Measurements from ENCODE around the gene GALNT1.

The GALNT1 gene

DNA sequence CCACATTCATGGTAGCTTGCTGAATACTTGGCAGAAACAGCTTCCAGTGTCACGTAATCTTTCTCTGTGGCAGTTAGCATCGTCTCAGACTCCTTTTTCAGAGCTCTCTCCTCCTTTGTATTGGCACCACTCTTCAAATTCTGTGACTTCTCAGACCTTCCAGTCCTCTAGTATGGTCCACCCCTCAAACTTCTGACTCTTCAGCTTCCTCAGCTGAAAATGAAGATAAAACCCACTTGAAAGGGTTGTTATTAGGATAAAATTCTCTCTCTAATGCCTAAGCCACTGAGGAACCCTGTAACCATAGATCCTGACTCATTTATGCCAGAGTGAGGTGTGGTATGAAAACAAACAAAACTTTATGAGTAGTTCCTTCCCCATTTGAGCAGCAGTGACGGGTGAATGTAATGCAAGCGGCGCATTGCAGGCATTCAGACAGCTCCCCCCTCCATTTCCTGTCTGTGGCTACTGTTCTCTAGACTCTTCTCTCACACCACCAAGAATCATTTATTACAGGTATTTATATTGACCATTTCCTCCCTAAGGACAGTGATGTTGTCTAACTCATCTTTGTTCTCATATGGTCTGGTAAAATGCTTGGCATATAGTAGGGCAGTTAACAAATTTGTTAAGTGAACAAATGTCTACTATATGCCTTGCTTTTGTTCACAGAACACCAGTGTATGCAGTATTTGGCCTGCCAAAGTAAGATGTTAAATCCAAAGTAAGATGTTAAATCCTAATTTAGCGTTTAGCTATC, 35.3 kb downstream of the GALNT1 start:
- no peak for DNase-seq (ENCODE audit: low read depth, low spot score)
- no peak overlapping the region for H3K27ac ChIP-seq (ENCODE audit: low read length)
- peaks cover 4% of the 10 kb centered on the region; the same call in 1 of the 2 replicates for H3K4me1 ChIP-seq (ENCODE audit: control insufficient read depth, insufficient read depth, low read length)
- WGBS (ENCODE audit: insufficient coverage, insufficient read length), result no CpG with 5 or more reads among the region's 6 CpGs
- H3K9me3 ChIP-seq (ENCODE audit: control insufficient read depth, insufficient read depth, low read length), result no peaks in the 10 kb centered on the region
- no peak overlapping the region for H3K4me3 ChIP-seq (ENCODE audit: low read length)
- no peaks in the 10 kb centered on the region for H3K36me3 ChIP-seq (ENCODE audit: control insufficient read depth, insufficient read depth, low read length)
- H3K27me3 ChIP-seq (ENCODE audit: control insufficient read depth, insufficient read depth, low read length), result no peaks in the 10 kb centered on the region

GRCh38 chr18:35617865-35618264, 36.3 kb downstream of the GALNT1 start:
- no peaks in the 10 kb centered on the region for H3K9me3 ChIP-seq (ENCODE audit: control insufficient read depth, insufficient read depth, low read length)
- peaks cover 4% of the 10 kb centered on the region; the same call in 1 of the 2 replicates for H3K4me1 ChIP-seq (ENCODE audit: control insufficient read depth, insufficient read depth, low read length)
- no peak for DNase-seq (ENCODE audit: low read depth, low spot score)
- H3K36me3 ChIP-seq (ENCODE audit: control insufficient read depth, insufficient read depth, low read length), result no peaks in the 10 kb centered on the region
- H3K27me3 ChIP-seq (ENCODE audit: control insufficient read depth, insufficient read depth, low read length), result no peaks in the 10 kb centered on the region
- WGBS (ENCODE audit: insufficient coverage, insufficient read length), result 100% methylated on average over 1 of the region's 1 CpG
- H3K27ac ChIP-seq (ENCODE audit: low read length), result no peak overlapping the region
- H3K4me3 ChIP-seq (ENCODE audit: low read length), result no peak overlapping the region

GRCh38 chr18:35618289-35618688, 36.7 kb downstream of the GALNT1 start:
- no peaks in the 10 kb centered on the region for H3K27me3 ChIP-seq (ENCODE audit: control insufficient read depth, insufficient read depth, low read length)
- H3K4me1 ChIP-seq (ENCODE audit: control insufficient read depth, insufficient read depth, low read length), result peaks cover 4% of the 10 kb centered on the region; the same call in 1 of the 2 replicates
- no peak overlapping the region for H3K27ac ChIP-seq (ENCODE audit: low read length)
- H3K4me3 ChIP-seq (ENCODE audit: low read length), result no peak overlapping the region
- H3K36me3 ChIP-seq (ENCODE audit: control insufficient read depth, insufficient read depth, low read length), result no peaks in the 10 kb centered on the region
- no peak for DNase-seq (ENCODE audit: low read depth, low spot score)
- H3K9me3 ChIP-seq (ENCODE audit: control insufficient read depth, insufficient read depth, low read length), result no peaks in the 10 kb centered on the region

DNA sequence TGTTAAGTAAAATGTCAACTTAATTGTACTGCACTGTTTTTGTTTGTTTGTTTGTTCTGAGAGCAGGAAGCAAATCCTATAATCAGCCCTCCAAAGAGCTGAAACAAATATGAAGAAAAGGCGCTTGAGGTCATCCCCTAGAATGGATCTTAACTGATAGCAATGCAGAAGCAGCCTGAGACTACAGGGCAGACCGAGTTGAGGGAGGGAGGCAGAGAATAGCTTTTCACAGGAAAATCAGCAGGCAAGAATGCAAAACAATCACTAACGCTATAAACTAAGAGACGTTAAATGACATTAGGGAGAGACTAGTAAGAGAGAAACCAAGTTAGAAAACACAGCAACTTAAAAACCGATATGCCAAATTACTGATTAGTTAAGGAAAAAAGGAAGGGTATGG, 37.2 kb downstream of the GALNT1 start:
- Histone ChIP-seq H3K9me3 (ENCODE audit: control insufficient read depth, insufficient read depth, low read length) (no peaks in the 10 kb centered on the region), H3K36me3 (ENCODE audit: control insufficient read depth, insufficient read depth, low read length) (no peaks in the 10 kb centered on the region), H3K4me1 (ENCODE audit: control insufficient read depth, insufficient read depth, low read length) (peaks cover 4% of the 10 kb centered on the region; the same call in 1 of the 2 replicates), H3K27ac (ENCODE audit: low read length) (no peak overlapping the region), H3K27me3 (ENCODE audit: control insufficient read depth, insufficient read depth, low read length) (no peaks in the 10 kb centered on the region), H3K4me3 (ENCODE audit: low read length) (no peak overlapping the region)
- DNase-seq (ENCODE audit: low read depth, low spot score), result no peak
- no CpG with 5 or more reads among the region's 5 CpGs for WGBS (ENCODE audit: insufficient coverage, insufficient read length)

DNA sequence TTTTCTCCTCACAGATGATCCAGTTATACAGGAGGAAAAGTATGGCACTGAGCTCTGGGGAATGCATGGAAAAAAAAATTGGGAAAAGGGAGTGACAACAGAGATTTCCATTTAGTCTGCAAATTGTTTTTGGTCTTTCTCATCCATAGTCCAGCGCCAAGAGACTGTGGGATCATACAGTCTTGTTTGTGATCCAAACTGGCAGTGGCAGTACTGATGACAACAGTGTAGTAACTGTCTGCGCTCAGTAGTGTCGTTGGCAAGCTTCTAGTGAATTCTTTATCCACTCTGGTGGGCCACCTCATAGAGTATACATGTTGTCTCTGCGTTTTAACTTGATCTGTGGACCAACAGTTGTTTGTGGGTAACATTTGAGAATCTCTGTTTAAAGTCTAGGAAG, 37.9 kb downstream of the GALNT1 start:
- no CpG with 5 or more reads among the region's 4 CpGs for WGBS (ENCODE audit: insufficient coverage, insufficient read length)
- Histone ChIP-seq H3K4me3 (ENCODE audit: low read length) (no peak overlapping the region), H3K36me3 (ENCODE audit: control insufficient read depth, insufficient read depth, low read length) (no peaks in the 10 kb centered on the region), H3K27ac (ENCODE audit: low read length) (no peak overlapping the region), H3K4me1 (ENCODE audit: control insufficient read depth, insufficient read depth, low read length) (peaks cover 4% of the 10 kb centered on the region; the same call in 1 of the 2 replicates), H3K9me3 (ENCODE audit: control insufficient read depth, insufficient read depth, low read length) (no peaks in the 10 kb centered on the region), H3K27me3 (ENCODE audit: control insufficient read depth, insufficient read depth, low read length) (no peaks in the 10 kb centered on the region)
- DNase-seq (ENCODE audit: low read depth, low spot score), result no peak

- Histone ChIP-seq H3K36me3 (ENCODE audit: control insufficient read depth, insufficient read depth, low read length) (no peaks in the 10 kb centered on the region), H3K4me1 (ENCODE audit: control insufficient read depth, insufficient read depth, low read length) (peaks cover 4% of the 10 kb centered on the region; the same call in 1 of the 2 replicates), H3K4me3 (ENCODE audit: low read length) (no peak overlapping the region), H3K27ac (ENCODE audit: low read length) (no peak overlapping the region), H3K27me3 (ENCODE audit: control insufficient read depth, insufficient read depth, low read length) (no peaks in the 10 kb centered on the region), H3K9me3 (ENCODE audit: control insufficient read depth, insufficient read depth, low read length) (no peaks in the 10 kb centered on the region)
- DNase-seq (ENCODE audit: low read depth, low spot score), result no peak
- WGBS (ENCODE audit: insufficient coverage, insufficient read length), result no CpG with 5 or more reads among the region's 4 CpGs
These were observed 38.4 kb downstream of the GALNT1 start for GRCh38 chr18:35619941-35620340.

DNA sequence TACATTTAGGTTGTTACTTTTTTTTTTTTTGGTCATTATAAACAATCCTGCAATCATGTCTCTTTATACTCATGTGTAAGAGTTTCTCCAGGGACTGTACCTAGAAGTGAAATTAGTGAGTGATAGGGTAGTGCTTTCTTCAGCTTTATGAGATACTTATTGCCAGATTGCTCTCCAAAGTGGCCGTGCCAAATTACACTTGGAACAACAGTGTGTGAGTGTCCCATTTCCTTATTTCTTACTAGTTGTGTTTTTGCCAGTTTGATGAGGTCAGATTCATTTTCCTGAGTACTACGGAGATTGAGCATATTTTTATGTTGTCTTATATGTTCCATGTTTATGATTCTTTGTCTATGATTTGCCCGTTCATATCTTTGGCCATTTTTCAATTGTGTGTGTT, 39.2 kb downstream of the GALNT1 start:
- no peaks in the 10 kb centered on the region for H3K36me3 ChIP-seq (ENCODE audit: control insufficient read depth, insufficient read depth, low read length)
- WGBS (ENCODE audit: insufficient coverage, insufficient read length), result no CpG with 5 or more reads among the region's 3 CpGs
- no peaks in the 10 kb centered on the region for H3K27me3 ChIP-seq (ENCODE audit: control insufficient read depth, insufficient read depth, low read length)
- H3K4me1 ChIP-seq (ENCODE audit: control insufficient read depth, insufficient read depth, low read length), result peaks cover 4% of the 10 kb centered on the region; the same call in 1 of the 2 replicates
- no peak for DNase-seq (ENCODE audit: low read depth, low spot score)
- no peaks in the 10 kb centered on the region for H3K9me3 ChIP-seq (ENCODE audit: control insufficient read depth, insufficient read depth, low read length)
- H3K4me3 ChIP-seq (ENCODE audit: low read length), result no peak overlapping the region
- no peak overlapping the region for H3K27ac ChIP-seq (ENCODE audit: low read length)

GRCh38 chr18:35623255-35623654, 41.7 kb downstream of the GALNT1 start:
- no peaks in the 10 kb centered on the region for H3K36me3 ChIP-seq (ENCODE audit: control insufficient read depth, insufficient read depth, low read length)
- no peak overlapping the region for H3K27ac ChIP-seq (ENCODE audit: low read length)
- no peak overlapping the region for H3K4me3 ChIP-seq (ENCODE audit: low read length)
- H3K4me1 ChIP-seq (ENCODE audit: control insufficient read depth, insufficient read depth, low read length), result no peaks in the 10 kb centered on the region
- H3K9me3 ChIP-seq (ENCODE audit: control insufficient read depth, insufficient read depth, low read length), result no peaks in the 10 kb centered on the region; the same call in 1 of the 2 replicates
- no peaks in the 10 kb centered on the region for H3K27me3 ChIP-seq (ENCODE audit: control insufficient read depth, insufficient read depth, low read length)
- no peak for DNase-seq (ENCODE audit: low read depth, low spot score)

GRCh38 chr18:35624146-35624545, 42.6 kb downstream of the GALNT1 start:
- Histone ChIP-seq H3K27me3 (ENCODE audit: control insufficient read depth, insufficient read depth, low read length) (no peaks in the 10 kb centered on the region), H3K9me3 (ENCODE audit: control insufficient read depth, insufficient read depth, low read length) (no peaks in the 10 kb centered on the region; the same call in 1 of the 2 replicates), H3K4me3 (ENCODE audit: low read length) (no peak overlapping the region), H3K4me1 (ENCODE audit: control insufficient read depth, insufficient read depth, low read length) (no peaks in the 10 kb centered on the region), H3K27ac (ENCODE audit: low read length) (no peak overlapping the region), H3K36me3 (ENCODE audit: control insufficient read depth, insufficient read depth, low read length) (no peaks in the 10 kb centered on the region)
- no peak for DNase-seq (ENCODE audit: low read depth, low spot score)
- no CpG with 5 or more reads among the region's 1 CpG for WGBS (ENCODE audit: insufficient coverage, insufficient read length)

DNA sequence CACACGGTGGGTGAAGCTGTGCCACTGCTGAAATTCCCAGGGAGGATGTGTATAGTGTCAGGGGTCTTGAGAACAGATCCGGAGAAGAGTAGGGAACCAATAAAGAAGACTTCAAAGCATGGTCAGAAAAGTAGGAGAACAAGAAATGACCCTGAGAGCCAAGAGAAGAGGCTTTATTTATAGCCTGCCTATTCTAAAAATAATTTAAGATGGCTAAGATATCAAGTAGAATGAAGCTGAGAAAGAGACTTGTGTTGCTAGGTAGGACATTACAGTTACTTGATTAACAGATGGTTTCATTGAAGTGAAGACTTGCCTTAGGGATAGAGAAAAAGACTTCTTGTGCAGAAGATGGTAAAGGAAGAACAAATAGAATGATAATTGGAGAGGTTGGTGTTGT, 43.7 kb downstream of the GALNT1 start:
- no CpG with 5 or more reads among the region's 2 CpGs for WGBS (ENCODE audit: insufficient coverage, insufficient read length)
- Histone ChIP-seq H3K27ac (ENCODE audit: low read length) (no peak overlapping the region), H3K4me1 (ENCODE audit: control insufficient read depth, insufficient read depth, low read length) (no peaks in the 10 kb centered on the region), H3K4me3 (ENCODE audit: low read length) (no peak overlapping the region), H3K27me3 (ENCODE audit: control insufficient read depth, insufficient read depth, low read length) (no peaks in the 10 kb centered on the region), H3K36me3 (ENCODE audit: control insufficient read depth, insufficient read depth, low read length) (no peaks in the 10 kb centered on the region), H3K9me3 (ENCODE audit: control insufficient read depth, insufficient read depth, low read length) (no peaks in the 10 kb centered on the region; the same call in 1 of the 2 replicates)
- DNase-seq (ENCODE audit: low read depth, low spot score), result no peak

DNA sequence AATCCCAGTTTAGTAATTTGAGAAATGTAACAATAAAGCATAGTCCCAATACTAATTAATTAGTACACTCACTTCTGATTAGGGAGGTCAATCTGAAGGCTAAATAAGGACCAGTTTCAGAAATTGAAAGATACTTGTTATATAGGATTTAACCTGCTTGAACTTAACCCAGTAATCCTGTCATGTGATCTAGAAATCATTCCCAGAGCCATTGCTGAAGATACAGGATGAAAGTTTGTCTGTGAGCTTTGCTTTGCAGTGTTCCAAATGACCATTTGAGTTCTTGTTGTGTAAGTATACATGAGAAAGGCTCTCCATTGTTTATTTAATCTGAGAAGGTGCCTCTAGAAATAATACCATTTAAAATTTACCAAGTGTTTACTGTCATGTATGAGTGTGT, 52.2 kb downstream of the GALNT1 start:
- H3K27ac ChIP-seq (ENCODE audit: low read length), result no peak overlapping the region
- H3K9me3 ChIP-seq (ENCODE audit: control insufficient read depth, insufficient read depth, low read length), result no peaks in the 10 kb centered on the region
- H3K36me3 ChIP-seq (ENCODE audit: control insufficient read depth, insufficient read depth, low read length), result no peaks in the 10 kb centered on the region
- no peak for DNase-seq (ENCODE audit: low read depth, low spot score)
- H3K27me3 ChIP-seq (ENCODE audit: control insufficient read depth, insufficient read depth, low read length), result no peaks in the 10 kb centered on the region
- no peaks in the 10 kb centered on the region for H3K4me1 ChIP-seq (ENCODE audit: control insufficient read depth, insufficient read depth, low read length)
- no peak overlapping the region for H3K4me3 ChIP-seq (ENCODE audit: low read length)
